Upper lobe of left lung (tissue), 6 donors: ENCODE data around the gene PALM. TPM values are rescaled to one million over a fixed set of nuclear protein-coding genes. Genes with fewer than 3 reads are reported as not detected.
A peak's percentile ranks its signal among the peaks of the same experiment; 100 is the strongest.

Experiments used
- ATAC-seq, 2 donors: fragments of 200-7000 bp; cut with Tn5 transposase; one replicate each; pipeline ENCODE4 v1.9.1; 2022; ENCODE audit warnings: mild to moderate bottlenecking in 2 of 2, moderate library complexity in 2 of 2; ENCODE audit not compliant: low FRiP score in 2 of 2
- DNase-seq, 2 donors: peaks; one replicate each; pipeline ENCODE4 v3.0.0-alpha.2; 2019 to 2020
- H3K27ac ChIP-seq, 4 donors: fragments of 200-600 bp; sonication (generic); one replicate each; pipeline ENCODE4 v1.5.1; 2016 to 2019
- H3K27me3 ChIP-seq, 4 donors: fragments of 200-600 bp; sonication (generic); one replicate each; pipeline ENCODE4 v1.5.1; 2017 to 2019
- H3K36me3 ChIP-seq, 4 donors: fragments of 200-600 bp; sonication (generic); one replicate each; pipeline ENCODE4 v1.5.1; 2016 to 2019
- H3K4me1 ChIP-seq, 4 donors: fragments of 200-600 bp; sonication (generic); one replicate each; pipeline ENCODE4 v1.5.1; 2018 to 2019
- H3K4me3 ChIP-seq, 4 donors: fragments of 200-600 bp; sonication (generic); one replicate each; pipeline ENCODE4 v1.5.1; 2017 to 2019; ENCODE audit warnings: mild to moderate bottlenecking in 2 of 4, moderate library complexity in 1 of 4
- H3K9me3 ChIP-seq, 4 donors: fragments of 200-600 bp; sonication (generic); one replicate each; pipeline ENCODE4 v1.5.1; 2018 to 2019
- CTCF ChIP-seq, 6 experiments: fragments of 450-650 bp in 4 of 6; fragments of 200-600 bp in 2 of 6; sonication (generic) in 2 of 6; IDR thresholded peaks; one replicate each; pipeline ENCODE4 v1.5.1; 2016 to 2019; ENCODE audit warnings: antibody characterized with exemption in 6 of 6
- EP300 ChIP-seq, 4 donors: sonication (generic); formaldehyde crosslinking; IDR thresholded peaks; one replicate each; pipeline ENCODE4 v1.5.1; 2017; ENCODE audit warnings: antibody characterized with exemption in 4 of 4, control low read depth in 2 of 4
- POLR2A ChIP-seq, 4 donors: fragments of 450-650 bp; IDR thresholded peaks; one replicate each; pipeline ENCODE4 v1.5.1; 2016 to 2017; ENCODE audit warnings: antibody characterized with exemption in 4 of 4, mild to moderate bottlenecking in 2 of 4
- POLR2AphosphoS5 ChIP-seq, 2 donors: sonication (generic); formaldehyde crosslinking; IDR thresholded peaks; one replicate each; pipeline ENCODE4 v1.5.1; 2017; ENCODE audit warnings: antibody characterized with exemption in 2 of 2
- WGBS, 2 donors: methylation state at CpG; one replicate each; pipeline ENCODE4 v1.1.5; 2017 to 2018; 5-methylcytosine and 5-hydroxymethylcytosine counted together
- total RNA-seq, 6 donors: library from RNA; depleted of rRNA in 4 of 6; stranded (reverse); fragments of >200 nt in 4 of 6; gene quantifications; one replicate each; pipeline versions ENCODE4 v1.1.0 to v1.2.1, GENCODE V29; 2016 to 2021
- donor health status: DM: no; HTN: no; CAD: no; lungs with moderate emphysema.
- donor health status: DM: no; HTN: yes; CAD: no; lungs with severe emphysema.

Gene PALM
- total RNA-seq, 6 donors from 2014 or later: 12.5 to 65.6 (median 37.4) TPM

- peak; percentile 94 for ATAC-seq
- H3K9me3 ChIP-seq: no peaks in the 10 kb centered on the region
- TF ChIP-seq POLR2AphosphoS5 (IDR thresholded peaks at IDR 0.05) (peak; percentile 22 to 75), EP300 (IDR thresholded peaks at IDR 0.05) (no peak), CTCF (IDR thresholded peaks at IDR 0.05) (peak in 1 of 6 experiments; percentile 13), POLR2A (IDR thresholded peaks at IDR 0.05) (peak in 1 of 4 donors; percentile 56)
- peaks cover 11 to 34% (median 22%) of the 10 kb centered on the region in 4 donors for H3K4me1 ChIP-seq
- H3K4me3 ChIP-seq: peak overlapping the region in 3 of 4 donors; percentile 34 to 51 (median 40)
- H3K36me3 ChIP-seq: no peaks in the 10 kb centered on the region
- 5 to 19% methylated on average over 9 to 25 of the region's 50 CpGs for WGBS, 2 donors
- peaks cover 0 to 8% (median 2%) of the 10 kb centered on the region in 4 donors for H3K27me3 ChIP-seq
- DNase-seq: peak; percentile 93 to 97
- H3K27ac ChIP-seq: peak overlapping the region; percentile 30 to 71 (median 69)
Observed at GRCh38 chr19:703651-704446, 4.9 kb upstream of the PALM start.

- H3K36me3 ChIP-seq: no peaks in the 10 kb centered on the region
- no peaks in the 10 kb centered on the region for H3K9me3 ChIP-seq
- 22 to 26% methylated on average over 14 of the region's 14 CpGs for WGBS, 2 donors
- DNase-seq (no peak), ATAC-seq (no peak)
- peak overlapping the region in 3 of 4 donors; percentile 21 to 51 (median 40) for H3K4me3 ChIP-seq
- peaks cover 0 to 12% (median 2%) of the 10 kb centered on the region in 4 donors for H3K27me3 ChIP-seq
- TF ChIP-seq EP300 (IDR thresholded peaks at IDR 0.05) (no peak), POLR2A (IDR thresholded peaks at IDR 0.05) (no peak), POLR2AphosphoS5 (IDR thresholded peaks at IDR 0.05) (no peak), CTCF (IDR thresholded peaks at IDR 0.05) (no peak)
- peak overlapping the region in 2 of 4 donors; percentile 23 to 26 for H3K27ac ChIP-seq
- peaks cover 11 to 40% (median 22%) of the 10 kb centered on the region in 4 donors for H3K4me1 ChIP-seq
Observed at GRCh38 chr19:704447-704741, 4.3 kb upstream of the PALM start.

GRCh38 chr19:709196-709964, 645 bp downstream of the PALM start:
- peaks cover 0 to 18% (median 4%) of the 10 kb centered on the region in 4 donors for H3K27me3 ChIP-seq
- no peaks in the 10 kb centered on the region for H3K9me3 ChIP-seq
- ATAC-seq (peak; percentile 5 to 31), DNase-seq (peak in 1 of 2 donors; percentile 80)
- WGBS, 2 donors: 40% methylated on average over 1 of the region's 78 CpGs; no CpG with 5 or more reads in 1 of the 2 donors
- no peaks in the 10 kb centered on the region for H3K36me3 ChIP-seq
- H3K4me3 ChIP-seq: peak overlapping the region; percentile 51 to 86 (median 72)
- H3K4me1 ChIP-seq: peaks cover 10 to 40% (median 20%) of the 10 kb centered on the region in 4 donors
- no peak for TF ChIP-seq POLR2A (IDR thresholded peaks at IDR 0.05)
- TF ChIP-seq CTCF (IDR thresholded peaks at IDR 0.05): no peak
- no peak for TF ChIP-seq EP300 (IDR thresholded peaks at IDR 0.05)
- no peak for TF ChIP-seq POLR2AphosphoS5 (IDR thresholded peaks at IDR 0.05)
- peak overlapping the region; percentile 69 to 91 (median 84) for H3K27ac ChIP-seq

GRCh38 chr19:709965-710571, 1.3 kb downstream of the PALM start:
- DNase-seq (peak in 1 of 2 donors; percentile 85), ATAC-seq (peak; percentile 32 to 78)
- TF ChIP-seq POLR2A (IDR thresholded peaks at IDR 0.05) (peak in 1 of 4 donors; percentile 9), POLR2AphosphoS5 (IDR thresholded peaks at IDR 0.05) (peak in 1 of 2 donors; percentile 16), EP300 (IDR thresholded peaks at IDR 0.05) (no peak), CTCF (IDR thresholded peaks at IDR 0.05) (peak in 1 of 6 experiments; percentile 5)
- H3K27ac ChIP-seq: peak overlapping the region; percentile 69 to 91 (median 84)
- 36 to 53% methylated on average over 13 to 27 of the region's 27 CpGs for WGBS, 2 donors
- H3K9me3 ChIP-seq: no peaks in the 10 kb centered on the region
- no peaks in the 10 kb centered on the region for H3K36me3 ChIP-seq
- H3K4me3 ChIP-seq: peak overlapping the region; percentile 51 to 86 (median 72)
- H3K4me1 ChIP-seq: peaks cover 8 to 36% (median 18%) of the 10 kb centered on the region in 4 donors
- peaks cover 0 to 18% (median 4%) of the 10 kb centered on the region in 4 donors for H3K27me3 ChIP-seq
